K562 (cell line): ENCODE results near the gene ZBTB22. TPM values are rescaled to one million over a fixed set of nuclear protein-coding genes. Genes with fewer than 3 reads are reported as not detected.

Source experiments
- ADNP ChIP-seq: fragments of 200-800 bp; sonication (Bioruptor generic); IDR thresholded peaks from 2 replicates; pipeline ENCODE4 v1.6.1; 2016; ENCODE audit warnings: missing genetic modification characterization, missing compliant biosample characterization
- BCOR ChIP-seq: fragments of 450-650 bp; IDR thresholded peaks from 2 replicates; pipeline ENCODE4 v1.6.1; 2016
- BRF1 ChIP-seq: IDR thresholded peaks from 3 replicates; pipeline ENCODE4 v1.6.1; 2011; ENCODE audit warnings: borderline replicate concordance, mild to moderate bottlenecking; ENCODE audit not compliant: insufficient read length; ENCODE audit errors: extremely low read depth
- CSDE1 ChIP-seq, 2 experiments: fragments of 450-650 bp; IDR thresholded peaks; 2 replicates each; pipeline ENCODE4 v1.6.1; 2016; ENCODE audit warnings: mild to moderate bottlenecking in 1 of 2
- DDX20 ChIP-seq: fragments of 450-650 bp; IDR thresholded peaks from 2 replicates; pipeline ENCODE4 v1.6.1; 2016; ENCODE audit warnings: missing genetic modification characterization, low read depth, mild to moderate bottlenecking, missing compliant biosample characterization, moderate library complexity
- ERF ChIP-seq: fragments of 450-650 bp; formaldehyde crosslinking; IDR thresholded peaks from 2 replicates; pipeline ENCODE4 v1.4.0; 2020; ENCODE audit warnings: mild to moderate bottlenecking, mixed read lengths
- FOXP1 ChIP-seq: sonication (generic); formaldehyde crosslinking; IDR thresholded peaks from 2 replicates; pipeline ENCODE4 v1.8.0; 2022; ENCODE audit warnings: mild to moderate bottlenecking, missing genetic modification reagents
- NCOA4 ChIP-seq: fragments of 450-650 bp; IDR thresholded peaks from 2 replicates; pipeline ENCODE4 v1.6.1; 2018; ENCODE audit warnings: mild to moderate bottlenecking; ENCODE audit not compliant: partially characterized antibody
- POLR2AphosphoS2 ChIP-seq: IDR thresholded peaks from 2 replicates; pipeline ENCODE4 v1.6.1; 2012; ENCODE audit warnings: low read length, improper control_type of control experiment
- SMARCE1 ChIP-seq: fragments of 450-650 bp; IDR thresholded peaks from 2 replicates; pipeline ENCODE4 v1.7.1; 2016; ENCODE audit warnings: mild to moderate bottlenecking
- SP1 ChIP-seq: sonication (generic); formaldehyde crosslinking; IDR thresholded peaks from 2 replicates; pipeline ENCODE4 v1.8.1; 2022; ENCODE audit warnings: mild to moderate bottlenecking, missing genetic modification reagents
- STAG1 ChIP-seq: sonication (generic); formaldehyde crosslinking; IDR thresholded peaks from 2 replicates; pipeline ENCODE4 v1.5.0; 2020; ENCODE audit warnings: missing genetic modification reagents, borderline replicate concordance
- TAF15 ChIP-seq: fragments of 200-400 bp; formaldehyde crosslinking; IDR thresholded peaks from 2 replicates; pipeline ENCODE4 v1.6.1; 2017; ENCODE audit warnings: mild to moderate bottlenecking, low read depth, low read length, moderate library complexity
- TAF7 ChIP-seq: fragments of 450-650 bp; IDR thresholded peaks from 2 replicates; pipeline ENCODE4 v1.6.1; 2016; ENCODE audit warnings: missing genetic modification characterization, missing compliant biosample characterization
- TCF3 ChIP-seq: sonication (generic); formaldehyde crosslinking; IDR thresholded peaks from 2 replicates; pipeline ENCODE4 v1.4.0; 2020; ENCODE audit warnings: mild to moderate bottlenecking, missing genetic modification reagents
- TSC22D4 ChIP-seq: fragments of 450-650 bp; IDR thresholded peaks from 2 replicates; pipeline ENCODE4 v1.6.1; 2016; ENCODE audit warnings: missing genetic modification characterization, missing biosample characterization, control low read depth
- XRCC5 ChIP-seq: fragments of 200-400 bp; formaldehyde crosslinking; IDR thresholded peaks from 2 replicates; pipeline ENCODE4 v1.6.1; 2017; ENCODE audit warnings: low read depth, mild to moderate bottlenecking, low read length
- polyA plus RNA-seq, 8 experiments: library from polyadenylated mRNA; depleted of rRNA in 4 of 8; stranded (reverse) in 5 of 8; unstranded in 3 of 8; fragments of >200 nt; fragmentation: Nextera tagmentation in 2 of 8; fragmentation: Illumina TruSeq in 1 of 8; extraction: Ambion mirVana in 2 of 8; extraction: Trizol in 1 of 8; gene quantifications; 2 replicates each; pipeline versions ENCODE4 v1.2.1 to v1.2.3, GENCODE V29; 2011 to 2014; ENCODE audit warnings: inconsistent platforms in 1 of 8, missing spikeins in 1 of 8
- total RNA-seq, 7 experiments: library from RNA; depleted of rRNA in 6 of 7; stranded (reverse); fragments of >200 nt in 6 of 7; fragmentation: Illumina TruSeq in 2 of 7; extraction: Trizol in 2 of 7; gene quantifications; 2 replicates each; pipeline versions ENCODE4 v1.2.1 to v1.2.3, GENCODE V29; 2011 to 2021; ENCODE audit warnings: low replicate concordance in 1 of 7
- TF ChIP-seq, protein P1 (sequence below), 3 experiments: fragments of 200-800 bp in 1 of 3; sonication (Bioruptor generic) in 1 of 3; sonication (generic) in 1 of 3; formaldehyde crosslinking in 1 of 3; IDR thresholded peaks; 2 replicates each; pipeline versions ENCODE4 v1.6.1 to v1.8.0; 2016 to 2022; ENCODE audit warnings: mild to moderate bottlenecking in 2 of 3, missing compliant biosample characterization in 2 of 3, missing genetic modification characterization in 2 of 3, missing genetic modification reagents in 1 of 3
- TF ChIP-seq, protein P2 (sequence below): fragments of 200-400 bp; formaldehyde crosslinking; IDR thresholded peaks from 2 replicates; pipeline ENCODE4 v1.6.1; 2017; ENCODE audit warnings: mild to moderate bottlenecking, low read depth, low read length, moderate library complexity
- TF ChIP-seq, protein P3 (sequence below): fragments of 450-650 bp; formaldehyde crosslinking; IDR thresholded peaks from 2 replicates; pipeline ENCODE4 v1.4.0; 2020; ENCODE audit warnings: mild to moderate bottlenecking, moderate library complexity
- TF ChIP-seq, protein P4 (sequence below): sonication (generic); formaldehyde crosslinking; IDR thresholded peaks from 2 replicates; pipeline ENCODE4 v1.8.0; 2022; ENCODE audit warnings: mild to moderate bottlenecking, low read depth, missing genetic modification reagents
- TF ChIP-seq, protein P5 (sequence below): fragments of 250-450 bp; sonication (Bioruptor Pico); IDR thresholded peaks from 2 replicates; pipeline ENCODE4 v1.4.0; 2020

ZBTB22 gene
- total and polyA plus RNA-seq, 9 of the 15 experiments (the other 6 are each of a cell fraction or from before 2014, with no cell fraction given): 0.21 to 11.9 (median 7.1) TPM

DNA sequence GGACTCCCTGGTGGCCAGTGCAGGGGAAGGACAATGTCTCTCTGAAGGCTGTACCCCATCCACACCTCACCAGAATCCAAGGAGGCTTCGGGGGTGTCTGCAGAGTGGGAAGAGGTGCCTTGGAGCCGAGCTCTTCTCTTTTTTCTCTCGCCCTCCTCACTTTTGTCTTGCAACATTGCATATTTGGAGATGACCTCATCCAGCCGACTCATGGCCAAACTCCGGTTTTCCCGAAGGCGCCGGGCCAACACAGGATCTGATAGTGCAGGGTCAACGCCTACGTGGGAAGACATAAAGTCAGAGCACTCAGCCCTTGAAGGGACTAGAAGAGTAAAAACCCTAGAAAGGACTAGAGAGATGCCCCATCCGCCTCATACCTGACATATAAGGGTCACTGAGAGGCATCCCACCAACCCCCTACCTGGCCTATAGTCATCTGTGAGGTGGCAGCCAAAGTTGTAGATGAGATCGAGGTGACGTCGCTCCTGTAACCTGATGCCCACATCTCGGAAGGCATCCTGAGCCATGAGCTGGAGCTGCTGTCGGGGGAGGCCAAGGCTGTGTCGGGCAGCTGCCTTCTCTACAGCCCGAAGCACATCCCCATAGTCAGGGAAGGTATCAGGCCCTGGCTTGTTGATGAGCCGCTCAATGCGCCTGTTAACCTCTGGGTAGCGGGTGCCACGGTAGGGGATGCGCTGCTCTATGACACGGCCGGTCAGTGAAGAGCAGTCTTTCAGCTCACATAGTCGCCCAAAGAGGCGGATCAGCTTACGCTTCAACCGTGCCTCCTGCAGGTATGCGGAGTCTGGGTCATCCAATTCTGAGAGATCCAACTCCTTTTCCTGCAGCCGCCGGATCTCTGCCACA is 3.0 kb upstream of the ZBTB22 start (continued):
- TF ChIP-seq DDX20 (no peak), ERF (CRISPR knock-in tag) (no peak), POLR2AphosphoS2 (no peak), TSC22D4 (tag) (no peak), TAF15 (no peak), SP1 (peak; percentile 52; the same call in 1 of the 2 replicates), BRF1 (no peak), TAF7 (tag) (no peak), TCF3 (CRISPR knock-in tag) (no peak), NCOA4 (no peak), ADNP (tag) (no peak), FOXP1 (CRISPR knock-in tag) (no peak), STAG1 (no peak), SMARCE1 (peak; percentile 67), CSDE1 (IDR thresholded peaks at IDR 0.05) (no peak), XRCC5 (no peak), BCOR (no peak)
- TF ChIP-seq, protein P1, sequence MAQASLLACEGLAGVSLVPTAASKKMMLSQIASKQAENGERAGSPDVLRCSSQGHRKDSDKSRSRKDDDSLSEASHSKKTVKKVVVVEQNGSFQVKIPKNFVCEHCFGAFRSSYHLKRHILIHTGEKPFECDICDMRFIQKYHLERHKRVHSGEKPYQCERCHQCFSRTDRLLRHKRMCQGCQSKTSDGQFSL (CRISPR knock-in tag; IDR thresholded peaks at IDR 0.05): no peak
- TF ChIP-seq, protein P1 (tag; IDR thresholded peaks at IDR 0.05): no peak
- TF ChIP-seq, protein P2, sequence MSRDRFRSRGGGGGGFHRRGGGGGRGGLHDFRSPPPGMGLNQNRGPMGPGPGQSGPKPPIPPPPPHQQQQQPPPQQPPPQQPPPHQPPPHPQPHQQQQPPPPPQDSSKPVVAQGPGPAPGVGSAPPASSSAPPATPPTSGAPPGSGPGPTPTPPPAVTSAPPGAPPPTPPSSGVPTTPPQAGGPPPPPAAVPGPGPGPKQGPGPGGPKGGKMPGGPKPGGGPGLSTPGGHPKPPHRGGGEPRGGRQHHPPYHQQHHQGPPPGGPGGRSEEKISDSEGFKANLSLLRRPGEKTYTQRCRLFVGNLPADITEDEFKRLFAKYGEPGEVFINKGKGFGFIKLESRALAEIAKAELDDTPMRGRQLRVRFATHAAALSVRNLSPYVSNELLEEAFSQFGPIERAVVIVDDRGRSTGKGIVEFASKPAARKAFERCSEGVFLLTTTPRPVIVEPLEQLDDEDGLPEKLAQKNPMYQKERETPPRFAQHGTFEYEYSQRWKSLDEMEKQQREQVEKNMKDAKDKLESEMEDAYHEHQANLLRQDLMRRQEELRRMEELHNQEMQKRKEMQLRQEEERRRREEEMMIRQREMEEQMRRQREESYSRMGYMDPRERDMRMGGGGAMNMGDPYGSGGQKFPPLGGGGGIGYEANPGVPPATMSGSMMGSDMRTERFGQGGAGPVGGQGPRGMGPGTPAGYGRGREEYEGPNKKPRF: no peak
- TF ChIP-seq, protein P3, sequence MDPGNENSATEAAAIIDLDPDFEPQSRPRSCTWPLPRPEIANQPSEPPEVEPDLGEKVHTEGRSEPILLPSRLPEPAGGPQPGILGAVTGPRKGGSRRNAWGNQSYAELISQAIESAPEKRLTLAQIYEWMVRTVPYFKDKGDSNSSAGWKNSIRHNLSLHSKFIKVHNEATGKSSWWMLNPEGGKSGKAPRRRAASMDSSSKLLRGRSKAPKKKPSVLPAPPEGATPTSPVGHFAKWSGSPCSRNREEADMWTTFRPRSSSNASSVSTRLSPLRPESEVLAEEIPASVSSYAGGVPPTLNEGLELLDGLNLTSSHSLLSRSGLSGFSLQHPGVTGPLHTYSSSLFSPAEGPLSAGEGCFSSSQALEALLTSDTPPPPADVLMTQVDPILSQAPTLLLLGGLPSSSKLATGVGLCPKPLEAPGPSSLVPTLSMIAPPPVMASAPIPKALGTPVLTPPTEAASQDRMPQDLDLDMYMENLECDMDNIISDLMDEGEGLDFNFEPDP (CRISPR knock-in tag): no peak
- TF ChIP-seq, protein P4, sequence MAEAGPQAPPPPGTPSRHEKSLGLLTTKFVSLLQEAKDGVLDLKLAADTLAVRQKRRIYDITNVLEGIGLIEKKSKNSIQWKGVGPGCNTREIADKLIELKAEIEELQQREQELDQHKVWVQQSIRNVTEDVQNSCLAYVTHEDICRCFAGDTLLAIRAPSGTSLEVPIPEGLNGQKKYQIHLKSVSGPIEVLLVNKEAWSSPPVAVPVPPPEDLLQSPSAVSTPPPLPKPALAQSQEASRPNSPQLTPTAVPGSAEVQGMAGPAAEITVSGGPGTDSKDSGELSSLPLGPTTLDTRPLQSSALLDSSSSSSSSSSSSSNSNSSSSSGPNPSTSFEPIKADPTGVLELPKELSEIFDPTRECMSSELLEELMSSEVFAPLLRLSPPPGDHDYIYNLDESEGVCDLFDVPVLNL (CRISPR knock-in tag): no peak
- TF ChIP-seq, protein P5, sequence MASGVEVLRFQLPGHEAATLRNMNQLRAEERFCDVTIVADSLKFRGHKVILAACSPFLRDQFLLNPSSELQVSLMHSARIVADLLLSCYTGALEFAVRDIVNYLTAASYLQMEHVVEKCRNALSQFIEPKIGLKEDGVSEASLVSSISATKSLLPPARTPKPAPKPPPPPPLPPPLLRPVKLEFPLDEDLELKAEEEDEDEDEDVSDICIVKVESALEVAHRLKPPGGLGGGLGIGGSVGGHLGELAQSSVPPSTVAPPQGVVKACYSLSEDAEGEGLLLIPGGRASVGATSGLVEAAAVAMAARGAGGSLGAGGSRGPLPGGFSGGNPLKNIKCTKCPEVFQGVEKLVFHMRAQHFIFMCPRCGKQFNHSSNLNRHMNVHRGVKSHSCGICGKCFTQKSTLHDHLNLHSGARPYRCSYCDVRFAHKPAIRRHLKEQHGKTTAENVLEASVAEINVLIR (CRISPR knock-in tag): no peak
